OCI-LY7 (cell line): ENCODE data around the gene HLA-DRB5. TPM values are rescaled to one million over a fixed set of nuclear protein-coding genes. Genes with fewer than 3 reads are reported as not detected.

Source experiments
- BruUV-seq: library from RNA; stranded (reverse); fragments of 400-500 nt; replicated peaks from 2 replicates; lab custom pipeline; 2021; lab: Mats Ljungman, UMichigan
- CTCF ChIA-PET: fragments of 300-600 bp; sonication (Branson Sonifier 250); formaldehyde crosslinking; loops from one replicate; lab custom pipeline; 2022; ENCODE audit warnings: antibody characterized with exemption; ENCODE audit not compliant: unreplicated experiment; lab: Charles Lee
- POLR2A ChIA-PET: fragments of 300-600 bp; sonication (Branson Sonifier 250); formaldehyde crosslinking; loops from one replicate; lab custom pipeline; 2022; ENCODE audit warnings: antibody characterized with exemption; lab: Charles Lee
- DNase-seq: peaks from one replicate; pipeline ENCODE4 v3.0.0-alpha.2; 2015; ENCODE audit warnings: low spot score
- H2AFZ ChIP-seq: fragments of 200-600 bp; sonication (generic), shearing (Covaris generic); 2 replicates; pipeline ENCODE4 v1.6.1; 2014; ENCODE audit warnings: mild to moderate bottlenecking, antibody characterized with exemption, low read length, moderate library complexity
- H3K27ac ChIP-seq: fragments of 200-600 bp; sonication (generic); 2 replicates; pipeline ENCODE4 v1.5.1; 2014; ENCODE audit warnings: mixed run types, low read depth, mild to moderate bottlenecking, moderate library complexity, low read length, inconsistent platforms; ENCODE audit not compliant: poor library complexity, severe bottlenecking
- H3K36me3 ChIP-seq: fragments of 200-600 bp; sonication (generic); 2 replicates; pipeline ENCODE4 v1.6.1; 2014; ENCODE audit warnings: mild to moderate bottlenecking, antibody characterized with exemption, low read length, moderate library complexity, mixed read lengths; ENCODE audit not compliant: insufficient read depth
- H3K4me1 ChIP-seq: fragments of 200-600 bp; sonication (generic); 2 replicates; pipeline ENCODE4 v1.5.1; 2014; ENCODE audit warnings: mild to moderate bottlenecking, low read length; ENCODE audit not compliant: insufficient read depth, poor library complexity, severe bottlenecking
- H3K4me2 ChIP-seq: fragments of 200-600 bp; sonication (generic); 2 replicates; pipeline ENCODE4 v1.6.1; 2014; ENCODE audit warnings: mild to moderate bottlenecking, low read length
- H3K4me3 ChIP-seq: fragments of 200-600 bp; sonication (generic); 2 replicates; pipeline ENCODE4 v1.5.1; 2014; ENCODE audit warnings: mild to moderate bottlenecking, low read depth, low read length; ENCODE audit not compliant: poor library complexity, severe bottlenecking
- H3K79me2 ChIP-seq: fragments of 200-600 bp; sonication (generic); 2 replicates; pipeline ENCODE4 v1.6.1; 2016; ENCODE audit warnings: low read depth, mild to moderate bottlenecking, low read length, moderate library complexity, mixed read lengths; ENCODE audit not compliant: insufficient read depth
- H3K9me2 ChIP-seq: fragments of 200-600 bp; sonication (generic); 2 replicates; pipeline ENCODE4 v1.6.1; 2016; ENCODE audit warnings: mild to moderate bottlenecking, low read length, mixed read lengths; ENCODE audit not compliant: insufficient read depth
- H3K9me3 ChIP-seq: fragments of 200-600 bp; sonication (generic); 2 replicates; pipeline ENCODE4 v1.6.1; 2014; ENCODE audit warnings: mild to moderate bottlenecking, mixed run types, low read length, mixed read lengths
- H4K20me1 ChIP-seq: fragments of 200-600 bp; sonication (generic); 2 replicates; pipeline ENCODE4 v1.6.1; 2014; ENCODE audit warnings: mild to moderate bottlenecking, antibody characterized with exemption, low read length, moderate library complexity, mixed read lengths; ENCODE audit not compliant: insufficient read depth
- CTCF ChIP-seq: fragments of 200-600 bp; sonication (generic); conservative IDR thresholded peaks from 2 replicates; pipeline ENCODE4 v1.5.1; 2014; ENCODE audit warnings: mild to moderate bottlenecking, antibody characterized with exemption, low read length, moderate library complexity, mixed read lengths
- EZH2phosphoT487 ChIP-seq: fragments of 200-600 bp; sonication (generic); IDR thresholded peaks from 2 replicates; pipeline ENCODE4 v1.6.1; 2018; ENCODE audit warnings: low read depth, borderline replicate concordance, mild to moderate bottlenecking, mixed run types, antibody characterized with exemption, low read length, moderate library complexity, mixed read lengths
- intact Hi-C: fragments of 100-400 bp; cut with micrococcal nuclease; formaldehyde crosslinking; loops from one replicate; pipeline ENCODE4 v1.10.0; 2022; ENCODE audit not compliant: unreplicated experiment
- total RNA-seq, 2 experiments: library from RNA; depleted of rRNA in 1 of 2; stranded (reverse); fragments of >200 nt in 1 of 2; shearing (Covaris generic) in 1 of 2; gene quantifications; 2 replicates each; pipeline ENCODE4 v1.2.3, GENCODE V29; 2014 to 2022

The HLA-DRB5 gene
- total RNA-seq, 2 experiments from 2014 or later, result 1.9 to 6.1 TPM

- no peak overlapping the region for H3K4me2 ChIP-seq
- BruUV-seq, result no TSS peak
- no peaks in the 10 kb centered on the region for H3K36me3 ChIP-seq
- no peaks in the 10 kb centered on the region for H3K79me2 ChIP-seq
- no peak overlapping the region for H2AFZ ChIP-seq
- H3K4me1 ChIP-seq, result no peaks in the 10 kb centered on the region
- H4K20me1 ChIP-seq, result no peaks in the 10 kb centered on the region
- ChIA-PET POLR2A (no interaction called here), CTCF (no interaction called here)
- no peaks in the 10 kb centered on the region for H3K9me3 ChIP-seq
- no peak for TF ChIP-seq EZH2phosphoT487
- no peak for TF ChIP-seq CTCF
- intact Hi-C loops, result no loop called here
- H3K4me3 ChIP-seq, result no peak overlapping the region
- H3K27ac ChIP-seq, result no peak overlapping the region
- H3K9me2 ChIP-seq, result no peaks in the 10 kb centered on the region
- DNase-seq, result no peak
These were observed 7.6 kb downstream of the HLA-DRB5 start for GRCh38 chr6:32522302-32523047.

GRCh38 chr6:32519910-32520258 is 10.2 kb downstream of the HLA-DRB5 start:
- no TSS peak for BruUV-seq
- Histone ChIP-seq H3K36me3 (no peaks in the 10 kb centered on the region), H3K4me3 (no peak overlapping the region), H3K4me2 (no peak overlapping the region), H3K9me3 (no peaks in the 10 kb centered on the region), H3K79me2 (no peaks in the 10 kb centered on the region), H3K4me1 (no peaks in the 10 kb centered on the region), H3K27ac (no peak overlapping the region), H3K9me2 (no peaks in the 10 kb centered on the region), H4K20me1 (no peaks in the 10 kb centered on the region), H2AFZ (no peak overlapping the region)
- CTCF ChIA-PET, result no interaction called here
- POLR2A ChIA-PET, result no interaction called here
- TF ChIP-seq EZH2phosphoT487, result no peak
- TF ChIP-seq CTCF, result no peak
- intact Hi-C loops, result no loop called here
- no peak for DNase-seq

- no TSS peak for BruUV-seq
- H3K9me2 ChIP-seq, result no peaks in the 10 kb centered on the region
These were observed 10.8 kb downstream of the HLA-DRB5 start for GRCh38 chr6:32519118-32519909.

More at GRCh38 chr6:32519118-32519909, 10.8 kb downstream of the HLA-DRB5 start:
- TF ChIP-seq CTCF, result no peak
- TF ChIP-seq EZH2phosphoT487, result no peak
- no peak overlapping the region for H2AFZ ChIP-seq
- H3K4me1 ChIP-seq, result no peaks in the 10 kb centered on the region
- no peaks in the 10 kb centered on the region for H3K9me3 ChIP-seq
- CTCF ChIA-PET, result no interaction called here
- no peaks in the 10 kb centered on the region for H3K79me2 ChIP-seq
- no peaks in the 10 kb centered on the region for H4K20me1 ChIP-seq
- no peak for DNase-seq
- intact Hi-C loops, result no loop called here
- H3K4me3 ChIP-seq, result no peak overlapping the region
- no peak overlapping the region for H3K4me2 ChIP-seq
- H3K27ac ChIP-seq, result no peak overlapping the region
- no peaks in the 10 kb centered on the region for H3K36me3 ChIP-seq
- POLR2A ChIA-PET, result no interaction called here
